Measurements from ENCODE around the gene TRAF3IP3. TPM values are rescaled to one million over a fixed set of nuclear protein-coding genes. Genes with fewer than 3 reads are reported as not detected.

Gene TRAF3IP3
- total RNA-seq = not detected in 2 replicates

GRCh38 chr1:209755926-209756614 is at the start of gene TRAF3IP3:
Gene TRAF3IP3 (plus strand): TSS chr1:209756053. CDS start chr1:209760040, 3,987 bp downstream.

GRCh38 chr1:209784265-209785169 is 28.7 kb downstream of the TRAF3IP3 start, which contains the start of gene C1orf74:
Gene C1orf74 (minus strand): TSS chr1:209784559. CDS start chr1:209783634, 925 bp downstream.

GRCh38 chr1:209805875-209806760 is 50.3 kb downstream of the TRAF3IP3 start, which contains the start of gene IRF6:
Gene IRF6 (minus strand): TSS chr1:209806142. CDS start chr1:209801413, 4,729 bp downstream.

GRCh38 chr1:209827384-209828262 is 71.8 kb downstream of the TRAF3IP3 start, which contains the start of gene UTP25:
Gene UTP25 (plus strand): TSS chr1:209827972. CDS start chr1:209828064, 92 bp downstream.

Other genes with a start within 250 kb of the TRAF3IP3 start
- gene CAMK1G, start 172.3 kb upstream of the TRAF3IP3 start, total RNA-seq = not detected in 2 replicates
- 3.8 and 7.8 TPM in 2 replicates for gene LAMB3, start 103.6 kb upstream of the TRAF3IP3 start, total RNA-seq
- gene G0S2, start 80.6 kb upstream of the TRAF3IP3 start, total RNA-seq = 0.57 and 4.6 TPM in 2 replicates
- gene HSD11B1, start 51.2 kb upstream of the TRAF3IP3 start, total RNA-seq = not detected in 2 replicates
- 3.0 and 3.3 TPM in 2 replicates for gene C1orf74, start 28.5 kb downstream of the TRAF3IP3 start, total RNA-seq
- gene IRF6, start 50.1 kb downstream of the TRAF3IP3 start, total RNA-seq = 2.9 and 8.8 TPM in 2 replicates
- gene UTP25, start 71.9 kb downstream of the TRAF3IP3 start, total RNA-seq = 13.1 and 14.5 TPM in 2 replicates
- gene SYT14, start 182.2 kb downstream of the TRAF3IP3 start, total RNA-seq = under 0.01 and 0.48 TPM in 2 replicates

All from vein endothelial cell (primary cell).